ENCODE results near the gene AXL. TPM values are rescaled to one million over a fixed set of nuclear protein-coding genes. Genes with fewer than 3 reads are reported as not detected.

AXL gene
- total RNA-seq, 6 experiments from 2014 or later: 419 to 474 (median 458) TPM

GRCh38 chr19:41255171-41255570, 36.1 kb downstream of the AXL start:
- Mint-ChIP-seq H3K27ac (peak overlapping the region; percentile 44), H3K4me3 (no peak overlapping the region), H3K9me3 (no peaks in the 10 kb centered on the region), H3K36me3 (ENCODE audit: low read depth) (peaks cover 52% of the 10 kb centered on the region), H3K4me1 (ENCODE audit: low read depth) (peaks cover 5% of the 10 kb centered on the region; the same call in 1 of the 2 replicates), H3K27me3 (ENCODE audit: insufficient read depth) (peaks cover 9% of the 10 kb centered on the region)
- DNase-seq: no peak
- TF ChIP-seq, protein P1, sequence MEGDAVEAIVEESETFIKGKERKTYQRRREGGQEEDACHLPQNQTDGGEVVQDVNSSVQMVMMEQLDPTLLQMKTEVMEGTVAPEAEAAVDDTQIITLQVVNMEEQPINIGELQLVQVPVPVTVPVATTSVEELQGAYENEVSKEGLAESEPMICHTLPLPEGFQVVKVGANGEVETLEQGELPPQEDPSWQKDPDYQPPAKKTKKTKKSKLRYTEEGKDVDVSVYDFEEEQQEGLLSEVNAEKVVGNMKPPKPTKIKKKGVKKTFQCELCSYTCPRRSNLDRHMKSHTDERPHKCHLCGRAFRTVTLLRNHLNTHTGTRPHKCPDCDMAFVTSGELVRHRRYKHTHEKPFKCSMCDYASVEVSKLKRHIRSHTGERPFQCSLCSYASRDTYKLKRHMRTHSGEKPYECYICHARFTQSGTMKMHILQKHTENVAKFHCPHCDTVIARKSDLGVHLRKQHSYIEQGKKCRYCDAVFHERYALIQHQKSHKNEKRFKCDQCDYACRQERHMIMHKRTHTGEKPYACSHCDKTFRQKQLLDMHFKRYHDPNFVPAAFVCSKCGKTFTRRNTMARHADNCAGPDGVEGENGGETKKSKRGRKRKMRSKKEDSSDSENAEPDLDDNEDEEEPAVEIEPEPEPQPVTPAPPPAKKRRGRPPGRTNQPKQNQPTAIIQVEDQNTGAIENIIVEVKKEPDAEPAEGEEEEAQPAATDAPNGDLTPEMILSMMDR (IDR thresholded peaks at IDR 0.05): no peak

DNA sequence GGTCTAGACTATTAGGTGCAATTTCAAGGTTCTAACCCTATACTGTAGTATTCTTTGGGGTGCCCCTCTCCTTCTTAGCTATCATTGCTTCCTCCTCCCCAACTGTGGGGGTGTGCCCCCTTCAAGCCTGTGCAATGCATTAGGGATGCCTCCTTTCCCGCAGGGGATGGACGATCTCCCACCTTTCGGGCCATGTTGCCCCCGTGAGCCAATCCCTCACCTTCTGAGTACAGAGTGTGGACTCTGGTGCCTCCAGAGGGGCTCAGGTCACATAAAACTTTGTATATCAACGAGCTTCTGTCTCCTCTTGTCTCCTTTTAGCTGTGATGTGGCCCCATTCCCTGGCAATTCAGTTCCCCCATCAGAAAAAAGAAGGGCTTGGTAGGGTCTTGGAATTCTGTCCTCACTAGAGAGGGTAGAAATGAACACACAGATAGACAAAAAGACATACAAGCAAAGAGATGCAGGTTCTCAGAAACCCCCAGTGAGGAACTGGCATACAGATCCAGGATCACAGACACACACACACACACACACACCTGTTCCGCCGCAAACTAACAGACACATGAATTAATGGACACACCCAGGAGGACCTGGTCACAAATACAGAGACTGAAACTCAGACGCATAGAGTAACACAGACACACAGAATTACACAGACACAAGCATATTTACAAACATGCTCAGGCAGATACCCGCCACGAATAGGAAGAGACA, 42.6 kb downstream of the AXL start:
- H3K4me1 Mint-ChIP-seq (ENCODE audit: low read depth): peaks cover 45% of the 10 kb centered on the region
- no peak for DNase-seq
- peak overlapping the region; percentile 94 for H3K4me3 Mint-ChIP-seq
- peaks cover 21% of the 10 kb centered on the region for H3K27me3 Mint-ChIP-seq (ENCODE audit: insufficient read depth)
- TF ChIP-seq, protein P1 (IDR thresholded peaks at IDR 0.05): no peak
- no peaks in the 10 kb centered on the region for H3K9me3 Mint-ChIP-seq
- H3K36me3 Mint-ChIP-seq (ENCODE audit: low read depth): peaks cover 40% of the 10 kb centered on the region
- peak overlapping the region; percentile 98 for H3K27ac Mint-ChIP-seq

GRCh38 chr19:41263042-41263849, 44.2 kb downstream of the AXL start:
- Mint-ChIP-seq H3K4me3 (peak overlapping the region; percentile 94), H3K27ac (peak overlapping the region; percentile 98), H3K4me1 (ENCODE audit: low read depth) (peaks cover 59% of the 10 kb centered on the region), H3K36me3 (ENCODE audit: low read depth) (peaks cover 42% of the 10 kb centered on the region), H3K9me3 (no peaks in the 10 kb centered on the region), H3K27me3 (ENCODE audit: insufficient read depth) (peaks cover 21% of the 10 kb centered on the region)
- DNase-seq: peak; percentile 82
- TF ChIP-seq, protein P1 (IDR thresholded peaks at IDR 0.05): no peak

DNA sequence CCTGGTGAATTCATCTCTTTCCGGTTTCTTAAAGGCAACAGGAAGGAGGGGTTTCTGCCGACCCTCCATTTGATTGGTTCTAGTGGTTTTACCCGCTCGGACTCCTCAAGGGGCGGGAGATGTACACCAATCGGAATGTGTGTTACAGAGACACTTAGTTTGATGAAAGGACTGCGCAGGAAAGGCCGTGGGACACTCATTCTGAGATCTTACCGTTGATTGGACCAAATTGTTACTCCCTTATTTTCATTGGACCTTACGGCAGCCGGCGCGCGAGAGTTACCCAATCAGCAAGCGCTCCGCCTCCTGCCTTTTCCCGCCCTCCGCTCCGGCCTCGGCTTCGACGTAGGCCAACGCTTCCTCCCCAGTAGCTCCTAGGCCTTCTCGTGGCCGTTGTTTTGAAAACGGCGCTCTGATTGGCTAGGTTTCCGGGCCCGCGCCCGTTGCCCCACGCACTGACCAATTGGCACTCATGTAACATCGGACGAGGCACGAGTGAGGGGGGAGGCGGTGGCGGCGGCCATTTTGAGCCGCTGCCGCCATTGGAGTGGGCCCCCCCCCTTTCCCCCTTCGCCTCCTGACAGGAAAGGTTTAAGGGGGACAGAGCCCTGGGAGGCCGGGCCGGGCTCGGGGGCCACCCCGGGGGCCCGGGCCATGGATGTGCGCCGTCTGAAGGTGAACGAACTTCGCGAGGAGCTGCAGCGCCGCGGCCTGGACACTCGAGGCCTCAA, 45.0 kb downstream of the AXL start, which contains the start of gene HNRNPUL1:
HNRNPUL1 (plus strand) TSS at position 523 of the 731 bp plus-strand sequence; CDS start at position 655, 132 bp downstream.
- peaks cover 21% of the 10 kb centered on the region for H3K27me3 Mint-ChIP-seq (ENCODE audit: insufficient read depth)
- peaks cover 36% of the 10 kb centered on the region for H3K36me3 Mint-ChIP-seq (ENCODE audit: low read depth)
- peak within 1 kb of the TSS; percentile 94 for H3K4me3 Mint-ChIP-seq
- H3K4me1 Mint-ChIP-seq (ENCODE audit: low read depth): peaks cover 54% of the 10 kb centered on the region
- H3K9me3 Mint-ChIP-seq: no peaks in the 10 kb centered on the region
- TF ChIP-seq, protein P1 (IDR thresholded peaks at IDR 0.05): peak; percentile 64
- peak within 1 kb of the TSS; percentile 98 for H3K27ac Mint-ChIP-seq
- peak; percentile 100 for DNase-seq
